K562 (cell line): Measurements from ENCODE around the gene RAP1A. TPM values are rescaled to one million over a fixed set of nuclear protein-coding genes. Genes with fewer than 3 reads are reported as not detected.

ENCODE experiments used
- CREM ChIP-seq: IDR thresholded peaks from 2 replicates; pipeline ENCODE4 v1.6.1; 2014; ENCODE audit warnings: antibody characterized with exemption, low read depth
- CTBP1 ChIP-seq: fragments of 450-650 bp; IDR thresholded peaks from 2 replicates; pipeline ENCODE4 v1.6.1; 2016; ENCODE audit warnings: borderline replicate concordance
- DPF2 ChIP-seq: fragments of 450-650 bp; IDR thresholded peaks from 2 replicates; pipeline ENCODE4 v1.6.1; 2016
- FOXK2 ChIP-seq, 2 experiments: fragments of 450-650 bp; IDR thresholded peaks in 1 of 2; conservative IDR thresholded peaks in 1 of 2; 2 replicates each; pipeline ENCODE4 v1.6.1; 2016; ENCODE audit warnings: low read depth in 2 of 2, mild to moderate bottlenecking in 1 of 2
- GABPB2 ChIP-seq: fragments of 250-450 bp; sonication (Bioruptor Pico); conservative IDR thresholded peaks from 2 replicates; pipeline ENCODE4 v1.5.1; 2021; ENCODE audit warnings: mild to moderate bottlenecking
- HCFC1 ChIP-seq: IDR thresholded peaks from 2 replicates; pipeline ENCODE4 v1.6.1; 2012; ENCODE audit warnings: low read depth, low read length, improper control_type of control experiment
- HDAC2 ChIP-seq: fragments of 450-650 bp; IDR thresholded peaks from 2 replicates; pipeline ENCODE4 v1.6.1; 2016; ENCODE audit warnings: mild to moderate bottlenecking
- ILF3 ChIP-seq: fragments of 450-650 bp; IDR thresholded peaks from 2 replicates; pipeline ENCODE4 v1.6.1; 2018; ENCODE audit warnings: antibody characterized with exemption, mild to moderate bottlenecking, moderate library complexity, borderline replicate concordance
- KDM4B ChIP-seq, 2 experiments: fragments of 450-650 bp in 1 of 2; sonication (generic) in 1 of 2; IDR thresholded peaks; 2 replicates each; pipeline ENCODE4 v1.6.1; 2016 to 2017; ENCODE audit warnings: borderline replicate concordance in 2 of 2, antibody characterized with exemption in 1 of 2, low read depth in 1 of 2, mild to moderate bottlenecking in 1 of 2
- LEF1 ChIP-seq: fragments of 450-650 bp; IDR thresholded peaks from 2 replicates; pipeline ENCODE4 v1.6.1; 2016; ENCODE audit warnings: mild to moderate bottlenecking
- MYNN ChIP-seq, 2 experiments: sonication (generic); formaldehyde crosslinking in 1 of 2; IDR thresholded peaks; 2 replicates each; pipeline versions ENCODE4 v1.5.0 to v1.6.1; 2016 to 2020; ENCODE audit warnings: antibody characterized with exemption in 1 of 2, missing genetic modification reagents in 1 of 2
- NCOR1 ChIP-seq: fragments of 450-650 bp; IDR thresholded peaks from 2 replicates; pipeline ENCODE4 v1.6.1; 2016; ENCODE audit warnings: mild to moderate bottlenecking, moderate library complexity
- NFIC ChIP-seq: fragments of 450-650 bp; IDR thresholded peaks from 2 replicates; pipeline ENCODE4 v1.6.1; 2017; ENCODE audit warnings: mild to moderate bottlenecking, inconsistent platforms
- NR4A1 ChIP-seq, 2 experiments: fragments of 250-450 bp in 1 of 2; fragments of 450-650 bp in 1 of 2; sonication (Bioruptor Pico) in 1 of 2; IDR thresholded peaks; 2 replicates each; pipeline versions ENCODE4 v1.4.0 to v1.6.1; 2016 to 2020; ENCODE audit warnings: mild to moderate bottlenecking in 2 of 2, missing compliant biosample characterization in 1 of 2, missing genetic modification characterization in 1 of 2, moderate library complexity in 1 of 2
- SMAD4 ChIP-seq: fragments of 250-450 bp; sonication (Bioruptor Pico); conservative IDR thresholded peaks from 2 replicates; pipeline ENCODE4 v1.8.0; 2021; ENCODE audit warnings: inconsistent platforms, mild to moderate bottlenecking, moderate library complexity
- SP1 ChIP-seq: sonication (generic); formaldehyde crosslinking; IDR thresholded peaks from 2 replicates; pipeline ENCODE4 v1.8.1; 2022; ENCODE audit warnings: mild to moderate bottlenecking, missing genetic modification reagents
- ZNF830 ChIP-seq: fragments of 250-450 bp; sonication (Bioruptor Pico); IDR thresholded peaks from 2 replicates; pipeline ENCODE4 v1.5.0; 2021; ENCODE audit warnings: mild to moderate bottlenecking
- polyA plus RNA-seq, 8 experiments: library from polyadenylated mRNA; depleted of rRNA in 4 of 8; stranded (reverse) in 5 of 8; unstranded in 3 of 8; fragments of >200 nt; fragmentation: Nextera tagmentation in 2 of 8; fragmentation: Illumina TruSeq in 1 of 8; extraction: Ambion mirVana in 2 of 8; extraction: Trizol in 1 of 8; gene quantifications; 2 replicates each; pipeline versions ENCODE4 v1.2.1 to v1.2.3, GENCODE V29; 2011 to 2014; ENCODE audit warnings: inconsistent platforms in 1 of 8, missing spikeins in 1 of 8
- total RNA-seq, 7 experiments: library from RNA; depleted of rRNA in 6 of 7; stranded (reverse); fragments of >200 nt in 6 of 7; fragmentation: Illumina TruSeq in 2 of 7; extraction: Trizol in 2 of 7; gene quantifications; 2 replicates each; pipeline versions ENCODE4 v1.2.1 to v1.2.3, GENCODE V29; 2011 to 2021; ENCODE audit warnings: low replicate concordance in 1 of 7
- TF ChIP-seq, protein P1 (sequence below): fragments of 250-450 bp; sonication (Bioruptor Pico); IDR thresholded peaks from 2 replicates; pipeline ENCODE4 v1.9.0; 2021; ENCODE audit warnings: mild to moderate bottlenecking, inconsistent platforms
- TF ChIP-seq, protein P2 (sequence below): fragments of 450-650 bp; IDR thresholded peaks from 2 replicates; pipeline ENCODE4 v1.6.1; 2017; ENCODE audit warnings: antibody characterized with exemption
- TF ChIP-seq, protein P3 (sequence below): fragments of 450-650 bp; IDR thresholded peaks from 2 replicates; pipeline ENCODE4 v1.6.1; 2016
- TF ChIP-seq, protein P4 (sequence below): IDR thresholded peaks from 2 replicates; pipeline ENCODE4 v1.6.1; 2012; ENCODE audit warnings: low read depth, low read length, improper control_type of control experiment, borderline replicate concordance

The RAP1A gene
- total and polyA plus RNA-seq, 9 of the 15 experiments (the other 6 are each of a cell fraction or from before 2014, with no cell fraction given), result 13.4 to 86.2 (median 32.5) TPM

DNA sequence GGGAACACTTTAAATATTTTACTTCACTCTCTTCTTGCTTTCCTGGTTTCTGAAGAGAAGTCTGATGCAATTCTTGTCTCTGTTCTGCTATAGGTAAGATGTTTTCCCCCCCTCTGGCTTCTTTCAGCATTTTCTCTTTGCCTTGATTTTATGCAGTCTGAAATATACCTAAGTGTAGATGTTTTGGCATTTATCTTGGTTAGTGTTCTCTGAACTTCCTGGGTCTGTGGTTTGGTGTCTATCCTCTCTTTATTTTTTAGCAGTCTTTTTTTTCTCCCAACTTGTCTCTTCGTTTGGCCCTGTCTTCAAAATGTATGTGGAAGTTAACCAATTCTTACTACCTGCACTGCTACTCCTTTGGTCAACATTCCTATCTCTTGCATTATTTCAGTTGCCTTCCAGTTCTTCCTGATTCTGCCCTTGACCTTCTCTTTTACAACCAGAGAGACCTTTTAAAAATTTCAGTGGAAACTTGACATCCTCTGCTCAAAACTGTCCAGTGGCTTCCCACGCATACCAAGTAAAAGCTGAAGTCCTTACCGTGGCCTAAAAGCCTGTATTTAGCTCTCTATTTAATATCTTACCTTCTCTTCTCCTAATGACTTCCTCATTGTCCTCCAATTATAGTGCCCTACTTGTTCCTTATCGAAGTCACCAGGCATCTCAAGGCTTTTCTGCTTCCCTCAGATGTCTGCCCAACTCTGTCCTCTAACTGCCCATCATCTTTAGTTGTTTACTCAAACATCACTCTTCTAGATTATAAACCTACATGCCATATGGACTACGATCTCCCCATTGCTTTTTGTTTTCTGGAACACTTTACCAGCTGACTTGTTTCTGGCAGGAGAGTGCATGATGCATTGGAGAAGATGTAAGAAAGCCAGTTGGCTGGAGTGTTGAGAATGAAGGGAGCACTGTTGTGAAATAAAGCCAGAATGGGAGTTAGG, 40.9 kb downstream of the RAP1A start (continued):
- no peak for TF ChIP-seq NR4A1 (CRISPR knock-in tag; IDR thresholded peaks at IDR 0.05)
- no peak for TF ChIP-seq NR4A1 (tag; IDR thresholded peaks at IDR 0.05)
- no peak for TF ChIP-seq HCFC1
- TF ChIP-seq, protein P1, sequence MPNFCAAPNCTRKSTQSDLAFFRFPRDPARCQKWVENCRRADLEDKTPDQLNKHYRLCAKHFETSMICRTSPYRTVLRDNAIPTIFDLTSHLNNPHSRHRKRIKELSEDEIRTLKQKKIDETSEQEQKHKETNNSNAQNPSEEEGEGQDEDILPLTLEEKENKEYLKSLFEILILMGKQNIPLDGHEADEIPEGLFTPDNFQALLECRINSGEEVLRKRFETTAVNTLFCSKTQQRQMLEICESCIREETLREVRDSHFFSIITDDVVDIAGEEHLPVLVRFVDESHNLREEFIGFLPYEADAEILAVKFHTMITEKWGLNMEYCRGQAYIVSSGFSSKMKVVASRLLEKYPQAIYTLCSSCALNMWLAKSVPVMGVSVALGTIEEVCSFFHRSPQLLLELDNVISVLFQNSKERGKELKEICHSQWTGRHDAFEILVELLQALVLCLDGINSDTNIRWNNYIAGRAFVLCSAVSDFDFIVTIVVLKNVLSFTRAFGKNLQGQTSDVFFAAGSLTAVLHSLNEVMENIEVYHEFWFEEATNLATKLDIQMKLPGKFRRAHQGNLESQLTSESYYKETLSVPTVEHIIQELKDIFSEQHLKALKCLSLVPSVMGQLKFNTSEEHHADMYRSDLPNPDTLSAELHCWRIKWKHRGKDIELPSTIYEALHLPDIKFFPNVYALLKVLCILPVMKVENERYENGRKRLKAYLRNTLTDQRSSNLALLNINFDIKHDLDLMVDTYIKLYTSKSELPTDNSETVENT (CRISPR knock-in tag), result no peak
- peak; percentile 95 for TF ChIP-seq NCOR1
- TF ChIP-seq KDM4B (IDR thresholded peaks at IDR 0.05; ENCODE audit: borderline replicate concordance in 2 of 2, low read depth in 1 of 2), result no peak
- peak; percentile 91 for TF ChIP-seq LEF1
- no peak for TF ChIP-seq SP1 (CRISPR knock-in tag)
- peak; percentile 96 for TF ChIP-seq SMAD4 (CRISPR knock-in tag)
- TF ChIP-seq HDAC2, result peak; percentile 54; the same call in 1 of the 2 replicates
- TF ChIP-seq ILF3, result no peak
- TF ChIP-seq CTBP1, result peak; percentile 94
- no peak for TF ChIP-seq ZNF830 (CRISPR knock-in tag)
- peak; percentile 66 for TF ChIP-seq NFIC
- TF ChIP-seq CREM, result peak; percentile 39; the same call in 1 of the 2 replicates
- TF ChIP-seq FOXK2 (conservative IDR thresholded peaks at IDR 0.05 in 1 of 2, IDR thresholded peaks at IDR 0.05 in 1 of 2; ENCODE audit: low read depth in 2 of 2), result peak; percentile 82; a peak in 3 of 4 replicates
- no peak for TF ChIP-seq MYNN (IDR thresholded peaks at IDR 0.05)
- TF ChIP-seq MYNN (CRISPR knock-in tag; IDR thresholded peaks at IDR 0.05), result no peak
- TF ChIP-seq, protein P2, sequence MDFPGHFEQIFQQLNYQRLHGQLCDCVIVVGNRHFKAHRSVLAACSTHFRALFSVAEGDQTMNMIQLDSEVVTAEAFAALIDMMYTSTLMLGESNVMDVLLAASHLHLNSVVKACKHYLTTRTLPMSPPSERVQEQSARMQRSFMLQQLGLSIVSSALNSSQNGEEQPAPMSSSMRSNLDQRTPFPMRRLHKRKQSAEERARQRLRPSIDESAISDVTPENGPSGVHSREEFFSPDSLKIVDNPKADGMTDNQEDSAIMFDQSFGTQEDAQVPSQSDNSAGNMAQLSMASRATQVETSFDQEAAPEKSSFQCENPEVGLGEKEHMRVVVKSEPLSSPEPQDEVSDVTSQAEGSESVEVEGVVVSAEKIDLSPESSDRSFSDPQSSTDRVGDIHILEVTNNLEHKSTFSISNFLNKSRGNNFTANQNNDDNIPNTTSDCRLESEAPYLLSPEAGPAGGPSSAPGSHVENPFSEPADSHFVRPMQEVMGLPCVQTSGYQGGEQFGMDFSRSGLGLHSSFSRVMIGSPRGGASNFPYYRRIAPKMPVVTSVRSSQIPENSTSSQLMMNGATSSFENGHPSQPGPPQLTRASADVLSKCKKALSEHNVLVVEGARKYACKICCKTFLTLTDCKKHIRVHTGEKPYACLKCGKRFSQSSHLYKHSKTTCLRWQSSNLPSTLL, result 0 out of 2 replicates have a peak, but pooled peaks have one; percentile 49
- TF ChIP-seq GABPB2 (CRISPR knock-in tag), result no peak
- TF ChIP-seq, protein P3, sequence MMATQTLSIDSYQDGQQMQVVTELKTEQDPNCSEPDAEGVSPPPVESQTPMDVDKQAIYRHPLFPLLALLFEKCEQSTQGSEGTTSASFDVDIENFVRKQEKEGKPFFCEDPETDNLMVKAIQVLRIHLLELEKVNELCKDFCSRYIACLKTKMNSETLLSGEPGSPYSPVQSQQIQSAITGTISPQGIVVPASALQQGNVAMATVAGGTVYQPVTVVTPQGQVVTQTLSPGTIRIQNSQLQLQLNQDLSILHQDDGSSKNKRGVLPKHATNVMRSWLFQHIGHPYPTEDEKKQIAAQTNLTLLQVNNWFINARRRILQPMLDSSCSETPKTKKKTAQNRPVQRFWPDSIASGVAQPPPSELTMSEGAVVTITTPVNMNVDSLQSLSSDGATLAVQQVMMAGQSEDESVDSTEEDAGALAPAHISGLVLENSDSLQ, result peak; percentile 95
- TF ChIP-seq, protein P4, sequence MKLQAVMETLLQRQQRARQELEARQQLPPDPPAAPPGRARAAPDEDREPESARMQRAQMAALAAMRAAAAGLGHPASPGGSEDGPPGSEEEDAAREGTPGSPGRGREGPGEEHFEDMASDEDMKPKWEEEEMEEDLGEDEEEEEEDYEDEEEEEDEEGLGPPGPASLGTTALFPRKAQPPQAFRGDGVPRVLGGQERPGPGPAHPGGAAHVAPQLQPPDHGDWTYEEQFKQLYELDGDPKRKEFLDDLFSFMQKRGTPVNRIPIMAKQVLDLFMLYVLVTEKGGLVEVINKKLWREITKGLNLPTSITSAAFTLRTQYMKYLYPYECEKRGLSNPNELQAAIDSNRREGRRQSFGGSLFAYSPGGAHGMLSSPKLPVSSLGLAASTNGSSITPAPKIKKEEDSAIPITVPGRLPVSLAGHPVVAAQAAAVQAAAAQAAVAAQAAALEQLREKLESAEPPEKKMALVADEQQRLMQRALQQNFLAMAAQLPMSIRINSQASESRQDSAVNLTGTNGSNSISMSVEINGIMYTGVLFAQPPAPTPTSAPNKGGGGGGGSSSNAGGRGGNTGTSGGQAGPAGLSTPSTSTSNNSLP, result peak; percentile 86; the same call in 1 of the 2 replicates
- peak; percentile 94 for TF ChIP-seq DPF2
